Tibial nerve (tissue), 4 donors: ENCODE results near the gene YIPF4. TPM values are rescaled to one million over a fixed set of nuclear protein-coding genes. Genes with fewer than 3 reads are reported as not detected.
A peak's percentile ranks its signal among the peaks of the same experiment; 100 is the strongest.

Experiments
- DNase-seq, 2 donors: peaks; one replicate each; pipeline ENCODE4 v3.0.0-alpha.2; 2019; ENCODE audit warnings: low spot score in 2 of 2
- H3K27ac ChIP-seq, 4 donors: fragments of 200-600 bp; sonication (generic) in 3 of 4; one replicate each; pipeline ENCODE4 v1.5.1; 2017 to 2019; ENCODE audit warnings: mild to moderate bottlenecking in 1 of 4
- H3K27me3 ChIP-seq, 2 donors: fragments of 200-600 bp; sonication (generic) in 1 of 2; one replicate each; pipeline versions ENCODE4 v1.5.1 to v1.6.0; 2017 to 2019
- H3K36me3 ChIP-seq, 3 donors: fragments of 200-600 bp; sonication (generic); one replicate each; pipeline ENCODE4 v1.5.1; 2018 to 2019
- H3K4me1 ChIP-seq, 4 donors: fragments of 200-600 bp; sonication (generic) in 3 of 4; one replicate each; pipeline ENCODE4 v1.5.1; 2017 to 2019
- H3K4me3 ChIP-seq, 4 donors: fragments of 200-600 bp; sonication (generic) in 3 of 4; one replicate each; pipeline ENCODE4 v1.5.1; 2017 to 2019; ENCODE audit warnings: mild to moderate bottlenecking in 1 of 4, moderate library complexity in 1 of 4
- H3K9me3 ChIP-seq, 4 donors: fragments of 200-600 bp; sonication (generic) in 3 of 4; one replicate each; pipeline ENCODE4 v1.5.1; 2017 to 2019
- EP300 ChIP-seq, 2 donors: sonication (generic); formaldehyde crosslinking; IDR thresholded peaks; one replicate each; pipeline ENCODE4 v1.6.1; 2017; ENCODE audit warnings: antibody characterized with exemption in 2 of 2, mild to moderate bottlenecking in 1 of 2
- POLR2A ChIP-seq, 2 donors: fragments of 450-650 bp; IDR thresholded peaks; one replicate each; pipeline ENCODE4 v1.6.1; 2017; ENCODE audit warnings: antibody characterized with exemption in 2 of 2, mild to moderate bottlenecking in 2 of 2, moderate library complexity in 2 of 2
- WGBS, 2 donors: methylation state at CpG; one replicate each; pipeline ENCODE4 v1.1.5; 2018; 5-methylcytosine and 5-hydroxymethylcytosine counted together
- total RNA-seq, 4 donors: library from RNA; depleted of rRNA; stranded (reverse); fragments of >200 nt; gene quantifications; one replicate each; pipeline ENCODE4 v1.1.0, GENCODE V29; 2016
- TF ChIP-seq, protein P1 (sequence below), 5 experiments: fragments of 200-600 bp in 3 of 5; fragments of 450-650 bp in 2 of 5; sonication (generic) in 3 of 5; IDR thresholded peaks; one replicate each; pipeline ENCODE4 v1.5.1; 2016 to 2019; ENCODE audit warnings: antibody characterized with exemption in 5 of 5, mild to moderate bottlenecking in 3 of 5, moderate library complexity in 2 of 5

YIPF4 gene
- total RNA-seq, 4 donors from 2014 or later = 14.1 to 28.2 (median 21.5) TPM

DNA sequence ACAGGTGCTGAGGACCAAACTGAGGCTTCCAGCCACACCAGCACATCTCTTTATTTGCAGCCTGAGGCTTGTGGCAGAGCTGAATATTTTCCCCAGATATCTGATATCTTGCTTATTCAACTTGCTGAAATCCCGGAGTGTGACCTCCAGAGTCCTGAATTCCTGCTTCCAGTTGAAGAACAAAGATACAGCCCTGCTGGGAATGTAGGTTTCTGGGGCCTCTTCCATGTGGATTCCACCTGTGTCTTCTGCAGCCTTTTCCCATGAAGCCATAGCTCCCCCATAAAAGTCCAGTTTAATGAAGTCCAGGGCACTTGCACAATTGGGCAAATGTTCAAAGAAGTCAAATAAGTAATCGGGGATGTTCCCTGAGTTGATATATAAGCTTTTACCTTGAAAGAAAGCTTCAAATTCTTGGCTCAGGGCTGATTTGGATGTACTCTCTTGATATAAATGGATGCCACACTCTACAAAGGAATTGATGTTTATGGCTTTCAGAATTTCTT lies 27.9 kb upstream of the YIPF4 start:
- Histone ChIP-seq H3K4me3 (no peak overlapping the region), H3K27me3 (no peaks in the 10 kb centered on the region), H3K9me3 (no peaks in the 10 kb centered on the region), H3K36me3 (peaks cover 0 to 4% (median 0%) of the 10 kb centered on the region in 3 donors), H3K4me1 (no peaks in the 10 kb centered on the region), H3K27ac (no peak overlapping the region)
- no peak for DNase-seq
- 64 to 91% methylated on average over 2 of the region's 2 CpGs for WGBS, 2 donors
- TF ChIP-seq EP300 (IDR thresholded peaks at IDR 0.05) (no peak), POLR2A (IDR thresholded peaks at IDR 0.05) (no peak)
- TF ChIP-seq, protein P1, sequence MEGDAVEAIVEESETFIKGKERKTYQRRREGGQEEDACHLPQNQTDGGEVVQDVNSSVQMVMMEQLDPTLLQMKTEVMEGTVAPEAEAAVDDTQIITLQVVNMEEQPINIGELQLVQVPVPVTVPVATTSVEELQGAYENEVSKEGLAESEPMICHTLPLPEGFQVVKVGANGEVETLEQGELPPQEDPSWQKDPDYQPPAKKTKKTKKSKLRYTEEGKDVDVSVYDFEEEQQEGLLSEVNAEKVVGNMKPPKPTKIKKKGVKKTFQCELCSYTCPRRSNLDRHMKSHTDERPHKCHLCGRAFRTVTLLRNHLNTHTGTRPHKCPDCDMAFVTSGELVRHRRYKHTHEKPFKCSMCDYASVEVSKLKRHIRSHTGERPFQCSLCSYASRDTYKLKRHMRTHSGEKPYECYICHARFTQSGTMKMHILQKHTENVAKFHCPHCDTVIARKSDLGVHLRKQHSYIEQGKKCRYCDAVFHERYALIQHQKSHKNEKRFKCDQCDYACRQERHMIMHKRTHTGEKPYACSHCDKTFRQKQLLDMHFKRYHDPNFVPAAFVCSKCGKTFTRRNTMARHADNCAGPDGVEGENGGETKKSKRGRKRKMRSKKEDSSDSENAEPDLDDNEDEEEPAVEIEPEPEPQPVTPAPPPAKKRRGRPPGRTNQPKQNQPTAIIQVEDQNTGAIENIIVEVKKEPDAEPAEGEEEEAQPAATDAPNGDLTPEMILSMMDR (IDR thresholded peaks at IDR 0.05) = no peak

DNA sequence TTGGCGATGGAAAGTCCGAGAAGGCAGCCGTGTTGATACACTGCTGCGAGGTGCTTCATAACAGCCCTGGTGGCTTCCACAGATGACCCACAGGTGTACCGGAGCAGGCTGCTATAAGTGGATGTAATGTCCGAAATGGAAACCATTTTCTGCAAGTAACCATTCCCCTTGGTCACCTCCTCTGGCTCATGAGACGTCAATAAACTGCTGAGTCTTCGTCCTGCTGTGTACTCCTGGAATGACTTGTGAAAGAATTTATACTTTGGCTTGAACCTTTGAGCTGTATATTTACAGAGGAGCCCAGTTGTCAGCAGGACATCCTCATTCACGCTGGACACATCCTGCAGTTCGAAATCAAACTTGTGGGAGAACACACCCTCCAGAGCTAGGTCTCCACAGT lies 27.4 kb upstream of the YIPF4 start:
- H3K4me1 ChIP-seq = no peaks in the 10 kb centered on the region
- TF ChIP-seq POLR2A (IDR thresholded peaks at IDR 0.05) (no peak), EP300 (IDR thresholded peaks at IDR 0.05) (no peak)
- TF ChIP-seq, protein P1 (IDR thresholded peaks at IDR 0.05) = no peak
- peaks cover 0 to 4% (median 0%) of the 10 kb centered on the region in 3 donors for H3K36me3 ChIP-seq
- WGBS, 2 donors = 81 to 88% methylated on average over 10 of the region's 10 CpGs
- H3K27ac ChIP-seq = no peak overlapping the region
- no peak overlapping the region for H3K4me3 ChIP-seq
- no peak for DNase-seq
- no peaks in the 10 kb centered on the region for H3K27me3 ChIP-seq
- H3K9me3 ChIP-seq = no peaks in the 10 kb centered on the region

DNA sequence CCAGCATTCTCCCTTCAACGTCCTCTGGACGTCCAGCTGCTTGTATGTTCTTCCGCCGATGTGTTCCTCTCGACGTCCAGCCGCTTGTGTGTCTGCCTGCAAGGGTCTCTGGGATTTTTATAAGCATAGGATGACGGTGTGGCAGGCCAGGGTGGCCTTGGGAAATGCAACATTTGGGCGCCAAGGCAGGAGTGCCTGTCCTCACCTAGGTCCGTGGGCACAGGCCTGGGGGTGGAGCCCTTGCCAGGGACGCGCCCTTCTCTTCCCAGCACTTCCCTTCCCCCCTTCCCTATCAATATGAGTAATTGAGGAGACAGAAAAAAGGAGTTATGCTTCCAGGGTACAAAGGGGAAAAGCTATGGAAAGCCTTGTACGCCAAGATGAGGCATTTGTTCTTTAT lies 19.5 kb upstream of the YIPF4 start:
- Histone ChIP-seq H3K9me3 (no peaks in the 10 kb centered on the region), H3K4me1 (no peaks in the 10 kb centered on the region), H3K27ac (no peak overlapping the region), H3K4me3 (no peak overlapping the region), H3K36me3 (no peaks in the 10 kb centered on the region), H3K27me3 (no peaks in the 10 kb centered on the region)
- TF ChIP-seq, protein P1 (IDR thresholded peaks at IDR 0.05) = no peak
- WGBS, 2 donors = 80 to 83% methylated on average over 13 of the region's 13 CpGs
- no peak for DNase-seq

DNA sequence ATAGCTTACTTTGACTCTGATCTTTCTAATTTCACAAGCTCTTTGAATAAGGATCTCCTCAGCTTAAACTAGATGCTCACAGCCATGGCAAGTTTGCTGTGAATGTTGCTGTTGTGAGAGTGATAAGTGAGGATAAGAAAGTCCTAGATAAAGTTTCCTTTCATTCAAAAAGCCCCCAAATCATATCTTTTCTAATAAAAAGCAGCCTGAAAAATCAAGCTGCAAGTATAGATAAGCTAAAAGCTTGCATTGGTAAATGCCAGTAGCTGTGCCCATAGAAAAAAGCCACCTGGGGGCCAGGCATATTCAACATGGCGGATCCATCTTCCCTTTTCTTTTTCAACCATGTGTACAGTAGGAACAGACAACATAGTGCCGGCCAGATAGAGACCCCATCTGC lies 17.3 kb upstream of the YIPF4 start:
- H3K4me3 ChIP-seq = no peak overlapping the region
- H3K36me3 ChIP-seq = no peaks in the 10 kb centered on the region
- H3K4me1 ChIP-seq = no peaks in the 10 kb centered on the region
- TF ChIP-seq, protein P1 (IDR thresholded peaks at IDR 0.05) = no peak
- no peak for TF ChIP-seq POLR2A (IDR thresholded peaks at IDR 0.05)
- TF ChIP-seq EP300 (IDR thresholded peaks at IDR 0.05) = no peak
- H3K9me3 ChIP-seq = no peaks in the 10 kb centered on the region
- 84 to 93% methylated on average over 2 of the region's 2 CpGs for WGBS, 2 donors
- H3K27me3 ChIP-seq = no peaks in the 10 kb centered on the region
- H3K27ac ChIP-seq = no peak overlapping the region
- DNase-seq = no peak

DNA sequence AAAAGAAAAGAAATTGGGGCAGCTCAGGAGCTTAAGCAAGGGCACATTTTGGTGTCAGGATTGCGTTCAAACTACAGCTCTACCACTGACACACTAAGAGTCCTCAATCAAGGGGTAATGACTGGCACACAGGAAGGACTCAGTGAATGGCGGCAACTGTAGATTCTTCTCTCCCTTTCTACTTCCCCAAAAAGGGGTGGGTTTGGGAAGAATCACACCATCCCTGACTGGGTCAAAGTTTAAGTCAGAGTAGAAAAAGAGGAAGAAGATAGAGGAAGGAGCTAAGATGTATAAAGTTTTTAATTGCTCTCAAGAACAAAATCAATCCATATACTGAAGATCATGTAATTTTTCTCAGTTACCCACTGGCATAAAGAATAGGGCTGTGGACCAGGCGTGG lies 15.6 kb upstream of the YIPF4 start:
- no peaks in the 10 kb centered on the region for H3K4me1 ChIP-seq
- peak overlapping the region in 1 of 4 donors; percentile 17 for H3K27ac ChIP-seq
- no peaks in the 10 kb centered on the region for H3K27me3 ChIP-seq
- TF ChIP-seq EP300 (IDR thresholded peaks at IDR 0.05) (peak in 1 of 2 donors; percentile 39), POLR2A (IDR thresholded peaks at IDR 0.05) (no peak)
- H3K36me3 ChIP-seq = no peaks in the 10 kb centered on the region
- H3K9me3 ChIP-seq = no peaks in the 10 kb centered on the region
- H3K4me3 ChIP-seq = no peak overlapping the region
- 83 to 88% methylated on average over 3 of the region's 3 CpGs for WGBS, 2 donors
- no peak for DNase-seq
